GM19023 (cell line): ENCODE data around the gene ITPRID1.
"Not testable (repeated sequence)": the region's sequence is repeated elsewhere in the genome, so short reads cannot be mapped to it uniquely, and the experiment has no call there.

Source experiments
- ATAC-seq: cut with Tn5 transposase; IDR thresholded peaks from one replicate; pipeline ENCODE4 v1.9.1; 2021; ENCODE audit warnings: mild to moderate bottlenecking, moderate library complexity; ENCODE audit not compliant: unreplicated experiment

ITPRID1 gene

DNA sequence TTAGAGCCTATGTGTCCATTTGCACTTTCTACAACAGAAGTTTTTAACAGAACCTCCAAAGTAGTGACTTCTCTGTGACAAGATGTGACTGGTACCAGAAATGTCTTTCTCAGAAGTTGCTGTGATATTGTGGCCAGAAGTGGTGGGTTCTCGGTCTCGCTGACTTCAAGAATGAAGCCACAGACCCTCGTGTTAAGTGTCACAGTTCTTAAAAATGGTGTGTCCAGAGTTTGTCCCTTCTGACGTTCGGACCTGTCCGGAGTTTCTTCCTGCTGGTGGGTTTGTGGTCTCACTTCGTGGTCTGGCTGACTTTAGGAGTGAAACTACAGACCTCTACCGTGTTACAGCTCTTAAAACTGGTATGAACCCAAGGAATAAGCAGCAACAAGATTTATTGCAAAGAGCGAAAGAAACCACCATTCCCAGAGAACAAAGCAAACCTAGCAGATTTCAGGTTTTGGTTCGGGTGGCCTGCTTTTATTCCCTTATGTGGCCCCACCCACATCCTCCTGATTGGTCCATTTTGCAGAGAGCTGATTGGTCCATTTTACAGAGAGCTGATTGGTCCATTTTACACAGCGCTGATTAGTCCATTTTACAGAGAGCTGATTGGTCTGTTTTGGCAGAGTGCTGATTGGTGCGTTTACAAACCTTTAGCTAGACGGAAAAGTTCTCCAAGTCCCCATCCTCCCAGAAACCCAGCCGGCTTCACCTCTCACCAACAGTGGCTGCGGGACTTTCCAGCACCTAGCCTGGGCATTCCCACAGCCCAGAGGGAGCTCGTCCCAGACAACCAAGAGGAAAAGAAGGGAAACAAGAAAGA is 3.0 kb downstream of the ITPRID1 start:
- no peak for ATAC-seq

DNA sequence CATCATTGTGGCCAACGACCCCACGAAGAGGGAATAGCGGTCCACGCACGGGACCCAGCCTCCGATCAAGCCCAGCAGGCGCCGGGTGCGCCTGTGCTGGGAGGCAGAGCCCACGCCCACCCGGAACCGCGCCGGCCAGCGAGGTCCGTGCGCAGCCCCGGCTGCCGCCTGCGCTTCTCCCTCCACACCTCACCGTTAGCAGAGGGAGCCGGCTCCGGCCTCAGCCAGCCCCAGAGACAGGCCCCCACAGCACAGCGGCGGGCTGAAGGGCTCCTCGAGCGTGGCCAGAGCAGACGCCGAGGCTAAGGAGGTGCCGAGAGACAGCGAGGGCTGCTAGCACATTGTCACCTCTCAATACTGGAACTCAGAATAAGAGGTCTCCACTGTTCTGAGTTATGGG is 3.6 kb downstream of the ITPRID1 start:
- no peak for ATAC-seq

DNA sequence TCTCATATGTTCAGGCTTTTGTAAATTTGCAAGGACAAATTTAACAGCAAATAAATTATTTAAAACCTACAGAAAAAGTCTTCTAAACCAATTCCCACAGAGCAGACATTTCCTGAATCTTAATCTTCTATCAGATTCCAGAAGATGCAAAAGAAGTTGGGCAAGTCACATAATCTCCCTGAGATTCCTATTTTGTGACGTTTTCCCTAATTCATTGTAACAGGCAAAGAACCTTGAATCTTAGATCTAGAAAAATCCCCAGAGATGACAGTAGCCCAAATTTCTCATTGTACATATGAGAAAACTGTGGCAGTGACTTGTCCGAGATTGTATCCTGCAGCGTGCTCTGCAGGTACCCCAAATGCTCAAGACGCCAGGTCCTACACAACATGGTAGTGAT is 4.9 kb downstream of the ITPRID1 start:
- ATAC-seq: no peak

GRCh38 chr7:31521336-31522010 is 7.6 kb downstream of the ITPRID1 start:
- no peak for ATAC-seq

- ATAC-seq: no peak
Observed at GRCh38 chr7:31526864-31527263, 13.0 kb downstream of the ITPRID1 start.

DNA sequence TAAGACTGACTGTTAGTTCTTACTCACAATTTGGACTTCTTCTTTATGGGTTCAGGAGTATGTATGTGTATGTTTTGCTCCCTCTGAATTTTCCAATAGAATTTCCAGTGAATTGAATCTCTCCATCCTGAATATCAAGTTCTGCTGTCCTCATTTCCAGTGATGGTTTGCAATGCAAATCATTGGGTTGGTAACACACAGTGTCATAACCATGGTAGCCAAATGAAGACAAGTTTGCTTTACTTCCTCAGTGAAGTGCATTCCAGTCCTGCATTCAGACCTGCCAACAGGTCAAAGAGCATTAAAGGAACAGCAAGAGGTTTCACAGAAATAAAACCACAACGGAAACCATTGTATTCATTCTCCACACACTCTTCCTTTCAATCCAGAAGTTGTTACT is 15.2 kb downstream of the ITPRID1 start:
- no peak for ATAC-seq

DNA sequence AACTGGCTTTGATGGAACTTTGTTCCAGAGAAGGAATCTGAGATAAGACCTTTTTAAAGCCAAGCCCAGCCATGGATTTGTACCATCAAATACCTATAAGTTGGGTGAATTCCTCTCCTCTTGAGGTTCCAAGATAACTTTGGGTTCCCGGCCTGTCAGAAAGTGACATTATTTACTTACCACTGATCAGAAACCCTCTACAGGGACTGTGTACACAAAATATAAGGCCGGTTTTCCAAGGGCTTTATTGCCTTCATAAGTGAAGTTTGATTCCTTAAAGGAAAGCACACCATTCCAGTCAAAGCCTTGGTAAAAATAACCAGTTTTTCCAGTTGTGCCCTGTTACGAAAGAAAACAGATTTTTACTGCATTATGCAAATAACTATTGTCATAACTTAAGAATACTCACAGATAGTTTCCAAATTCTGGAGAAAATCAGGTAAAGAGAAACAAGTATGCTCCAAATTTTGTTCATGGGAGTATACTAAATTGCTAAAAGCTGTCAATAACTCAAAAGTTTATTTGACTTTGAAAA is 26.8 kb downstream of the ITPRID1 start:
- ATAC-seq: not testable (repeated sequence)

GRCh38 chr7:31545549-31545948 is 31.7 kb downstream of the ITPRID1 start:
- ATAC-seq: no peak

DNA sequence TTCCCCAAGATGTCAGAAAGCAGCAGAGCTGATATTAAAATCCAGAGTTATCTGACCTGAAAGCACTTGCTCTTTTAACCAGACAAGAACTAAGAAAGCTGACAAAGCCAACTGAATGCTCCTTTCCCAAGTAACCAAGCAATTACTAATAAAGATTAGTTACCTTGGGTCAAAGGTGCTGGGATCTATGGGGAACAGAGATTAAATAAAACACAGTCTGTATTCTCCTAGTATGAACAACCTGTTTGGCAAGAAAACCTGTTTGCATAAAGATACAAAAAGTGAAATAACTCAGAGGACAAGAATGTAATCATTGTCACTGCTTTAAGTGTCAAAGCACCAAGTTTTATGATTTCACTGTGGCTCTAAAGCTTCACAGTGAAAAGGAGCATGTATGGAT is 35.7 kb downstream of the ITPRID1 start:
- no peak for ATAC-seq

DNA sequence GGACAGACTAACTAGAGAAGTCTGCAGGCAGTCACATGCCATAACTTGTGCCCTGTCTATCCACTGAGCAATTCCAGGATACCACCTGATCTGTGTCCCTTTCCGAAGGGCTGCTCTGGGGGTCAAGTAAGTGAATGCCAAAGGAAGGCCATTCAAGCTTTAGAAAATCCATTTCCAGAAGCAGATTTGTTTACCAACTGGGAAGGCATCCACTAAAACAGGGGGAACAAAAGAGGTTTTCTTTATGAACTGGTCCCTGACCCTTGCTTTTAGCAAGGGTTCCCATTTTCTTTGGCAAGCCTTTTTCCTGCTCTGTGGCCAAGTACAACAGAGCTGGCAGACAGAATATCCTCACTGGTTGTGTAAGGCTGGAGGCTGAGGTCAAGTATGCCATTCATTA is 36.5 kb downstream of the ITPRID1 start:
- ATAC-seq: no peak

- no peak for ATAC-seq
Observed at GRCh38 chr7:31553661-31554081, 39.8 kb downstream of the ITPRID1 start.

GRCh38 chr7:31562002-31562401 is 48.1 kb downstream of the ITPRID1 start:
- ATAC-seq: no peak

DNA sequence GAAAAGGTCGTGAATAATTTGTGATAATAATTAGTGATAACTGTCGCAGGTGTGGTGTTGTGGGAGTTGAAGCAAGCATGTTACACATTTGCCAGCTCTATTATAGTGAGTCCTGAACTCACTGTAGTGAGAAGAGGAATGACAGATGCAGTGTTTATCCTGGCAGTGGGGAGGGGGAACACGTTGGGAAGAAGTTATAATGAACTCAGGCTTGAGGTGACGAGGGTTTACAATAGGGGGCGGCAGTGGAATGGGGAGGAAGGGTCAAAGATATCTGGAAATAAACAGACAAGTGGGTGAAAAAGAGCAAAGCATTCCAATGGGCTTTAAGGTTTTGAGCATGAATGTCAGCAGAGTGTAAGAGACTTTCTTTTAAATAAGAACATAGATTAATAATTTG is 49.6 kb downstream of the ITPRID1 start:
- ATAC-seq: no peak

- no peak for ATAC-seq
Observed at GRCh38 chr7:31563951-31564350, 50.1 kb downstream of the ITPRID1 start.

DNA sequence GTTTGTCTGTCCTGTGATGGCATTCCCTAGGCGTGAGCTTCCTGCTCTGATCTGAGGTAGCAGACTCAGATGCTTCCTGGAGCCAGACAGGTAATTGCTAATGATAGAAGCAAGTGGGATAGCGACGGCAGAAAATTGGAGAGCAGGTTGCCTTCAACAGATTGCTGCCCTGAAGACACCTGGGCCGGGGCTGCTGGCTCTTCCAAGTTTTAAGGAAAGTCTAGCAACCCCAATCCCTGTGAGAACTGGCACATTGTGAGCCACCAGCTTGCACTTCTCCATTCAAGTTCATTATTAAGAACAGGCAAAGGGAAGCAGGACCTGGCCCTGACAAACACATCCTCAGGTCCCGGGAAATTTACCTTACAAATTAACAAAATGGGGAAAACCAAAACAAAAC is 50.8 kb downstream of the ITPRID1 start:
- ATAC-seq: no peak

- ATAC-seq: no peak
Observed at GRCh38 chr7:31569528-31569927, 55.6 kb downstream of the ITPRID1 start.

GRCh38 chr7:31583526-31583925 is 69.6 kb downstream of the ITPRID1 start:
- no peak for ATAC-seq

- ATAC-seq: no peak
Observed at GRCh38 chr7:31583942-31584341, 70.1 kb downstream of the ITPRID1 start.

DNA sequence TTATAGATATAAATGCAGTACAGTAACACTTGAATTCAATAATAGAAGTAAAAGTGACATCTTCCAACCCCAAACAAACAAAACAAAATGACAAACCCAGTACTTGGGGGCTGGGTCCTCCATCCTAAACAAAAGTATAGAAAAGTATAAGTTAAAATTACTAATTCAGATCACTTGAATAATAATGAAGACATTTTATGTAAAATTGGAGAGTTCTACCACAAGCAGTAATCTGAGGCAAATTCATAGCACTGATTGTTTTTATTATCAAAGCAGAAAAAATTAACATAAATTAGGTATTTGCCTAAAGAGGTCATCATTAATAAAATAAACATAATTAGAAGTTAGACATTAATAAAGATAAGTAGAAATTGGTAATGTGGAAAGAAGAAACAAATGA is 81.5 kb downstream of the ITPRID1 start:
- no peak for ATAC-seq

DNA sequence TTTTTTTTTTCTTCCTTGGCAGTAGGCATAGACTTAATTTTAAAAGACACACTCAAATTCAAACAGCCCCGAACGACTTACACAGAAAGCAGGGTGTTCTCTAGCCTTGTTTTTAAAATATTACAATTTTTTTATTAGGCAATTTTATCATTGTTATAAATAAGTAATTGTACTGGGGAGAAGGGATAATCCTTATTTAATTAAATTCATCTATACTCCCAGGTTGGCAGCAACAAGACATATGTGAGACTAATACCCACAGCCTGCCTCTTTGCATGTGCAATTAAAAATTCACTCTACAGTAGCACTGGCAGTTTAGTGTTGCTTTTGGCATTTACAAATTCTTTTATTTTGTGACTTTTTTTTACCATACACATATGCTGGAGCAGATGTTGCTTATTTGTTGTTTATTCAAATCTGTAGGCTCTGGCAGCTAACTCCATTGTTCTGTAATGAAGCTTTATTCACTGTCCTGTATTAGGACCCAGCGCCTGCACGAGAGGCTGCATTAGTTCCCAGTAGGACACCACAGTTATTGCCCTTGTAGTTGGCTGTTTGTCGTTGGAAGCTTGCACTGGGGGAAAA is 88.2 kb downstream of the ITPRID1 start:
- ATAC-seq: no peak

GRCh38 chr7:31603046-31603445 is 89.2 kb downstream of the ITPRID1 start:
- ATAC-seq: no peak

- ATAC-seq: no peak
Observed at GRCh38 chr7:31613604-31614003, 99.7 kb downstream of the ITPRID1 start.
